A549 (cell line): ENCODE data around the gene OSBPL6. TPM values are rescaled to one million over a fixed set of nuclear protein-coding genes. Genes with fewer than 3 reads are reported as not detected.
"Not testable (repeated sequence)": the region's sequence is repeated elsewhere in the genome, so short reads cannot be mapped to it uniquely, and the experiment has no call there.

Experiments
- ATAC-seq, 2 experiments: fragments of 200-7000 bp in 1 of 2; fragments of >200 bp in 1 of 2; cut with Nextera tagmentation in 1 of 2; cut with Tn5 transposase in 1 of 2; 3 replicates each; pipeline versions ENCODE4 v1.8.0 to v1.9.1; 2018 to 2020; ENCODE audit warnings: mild to moderate bottlenecking in 1 of 2, moderate library complexity in 1 of 2
- CTCF ChIA-PET: fragments of 300-600 bp; sonication (Branson Sonifier 250); formaldehyde crosslinking; extraction: SDS; loops from one replicate; lab custom pipeline; 2021; ENCODE audit warnings: antibody characterized with exemption, inconsistent platforms; lab: Yijun Ruan, JAX
- POLR2A ChIA-PET: fragments of 350-600 bp; formaldehyde crosslinking; extraction: SDS; loops from one replicate; lab custom pipeline; 2021; ENCODE audit warnings: antibody characterized with exemption, inconsistent platforms; lab: Yijun Ruan, JAX
- DNase-seq, 2 experiments: peaks; one replicate each; pipeline versions ENCODE4 v3.0.0 to v3.0.0-alpha.2; 2011 to 2016; ENCODE audit warnings: low read depth in 1 of 2, low spot score in 1 of 2
- FAIRE-seq: peaks from 2 replicates; lab custom pipeline; 2011; peaks lifted over from hg19 to GRCh38; lab: Jason Lieb, UNC
- H3K27ac ChIP-seq, 2 experiments: fragments of >200 bp; sonication (Bioruptor Twin); formaldehyde crosslinking; 3 replicates each; pipeline ENCODE4 v1.5.1; 2016 to 2017
- H3K4me1 ChIP-seq: fragments of >200 bp; sonication (Bioruptor Twin); formaldehyde crosslinking; 3 replicates; pipeline ENCODE4 v1.6.1; 2016
- H3K4me2 ChIP-seq: fragments of >200 bp; sonication (Bioruptor Twin); formaldehyde crosslinking; 3 replicates; pipeline ENCODE4 v1.6.1; 2016
- H3K4me3 ChIP-seq: fragments of >200 bp; sonication (Bioruptor Twin); formaldehyde crosslinking; 3 replicates; pipeline ENCODE4 v1.5.1; 2016
- H3K9me3 ChIP-seq: fragments of >200 bp; sonication (Bioruptor Twin); formaldehyde crosslinking; 3 replicates; pipeline ENCODE4 v1.6.1; 2016
- CEBPB ChIP-seq, 2 experiments: fragments of >200 bp in 1 of 2; sonication (Bioruptor Twin) in 1 of 2; formaldehyde crosslinking in 1 of 2; IDR thresholded peaks; 2 replicates each; pipeline ENCODE4 v1.6.1; 2012 to 2016
- CHD4 ChIP-seq: fragments of 200-600 bp; sonication (generic); IDR thresholded peaks from 2 replicates; pipeline ENCODE4 v1.6.1; 2016; ENCODE audit warnings: antibody characterized with exemption, mild to moderate bottlenecking, borderline replicate concordance
- E2F6 ChIP-seq: IDR thresholded peaks from 2 replicates; pipeline ENCODE4 v1.6.1; 2012; ENCODE audit warnings: low read depth, borderline replicate concordance
- ESRRA ChIP-seq: fragments of 150-350 bp; IDR thresholded peaks from 2 replicates; pipeline ENCODE4 v1.6.1; 2014; ENCODE audit warnings: mild to moderate bottlenecking, low read length, borderline replicate concordance
- FOSL2 ChIP-seq, 2 experiments: fragments of 450-650 bp in 1 of 2; fragments of >200 bp in 1 of 2; sonication (Bioruptor Twin) in 1 of 2; formaldehyde crosslinking; IDR thresholded peaks; 2 replicates each; pipeline versions ENCODE4 v1.5.0 to v1.6.1; 2016 to 2020; ENCODE audit warnings: mild to moderate bottlenecking in 1 of 2, moderate library complexity in 1 of 2
- HOXB13 ChIP-seq: fragments of 250-450 bp; sonication (Bioruptor Pico); IDR thresholded peaks from 2 replicates; pipeline ENCODE4 v1.5.0; 2020; ENCODE audit warnings: low read depth, mild to moderate bottlenecking, moderate library complexity
- JUN ChIP-seq, 2 experiments: fragments of >200 bp; sonication (Bioruptor Twin); formaldehyde crosslinking; IDR thresholded peaks; 2 replicates in 1 of 2; 3 replicates in 1 of 2; pipeline ENCODE4 v1.6.1; 2016 to 2017
- KDM1A ChIP-seq: fragments of 200-600 bp; sonication (generic); IDR thresholded peaks from 2 replicates; pipeline ENCODE4 v1.6.1; 2016; ENCODE audit warnings: low read depth, mild to moderate bottlenecking
- MAX ChIP-seq: IDR thresholded peaks from 2 replicates; pipeline ENCODE4 v1.6.1; 2012
- NR3C1 ChIP-seq: fragments of >200 bp; sonication (Bioruptor Twin); formaldehyde crosslinking; IDR thresholded peaks from 3 replicates; pipeline ENCODE4 v1.6.1; 2017
- POLR2A ChIP-seq: IDR thresholded peaks from 2 replicates; pipeline ENCODE4 v1.6.1; 2012; ENCODE audit warnings: mild to moderate bottlenecking, low read length
- REST ChIP-seq: fragments of 200-600 bp; sonication (generic); IDR thresholded peaks from 2 replicates; pipeline ENCODE4 v1.6.1; 2016; ENCODE audit warnings: antibody characterized with exemption, mild to moderate bottlenecking, moderate library complexity
- ZC3H11A ChIP-seq: fragments of 450-650 bp; IDR thresholded peaks from 2 replicates; pipeline ENCODE4 v1.6.1; 2014; ENCODE audit warnings: antibody characterized with exemption, mild to moderate bottlenecking
- ZFP36 ChIP-seq: fragments of 450-650 bp; IDR thresholded peaks from 2 replicates; pipeline ENCODE4 v1.6.1; 2014; ENCODE audit warnings: borderline replicate concordance; ENCODE audit not compliant: partially characterized antibody
- ZSCAN20 ChIP-seq: fragments of 250-450 bp; sonication (Bioruptor Pico); IDR thresholded peaks from 2 replicates; pipeline ENCODE4 v1.8.0; 2022; ENCODE audit warnings: mild to moderate bottlenecking, moderate library complexity
- whole genome bisulfite sequencing: methylation state at CpG from one replicate; pipeline ENCODE4 v1.1.6; 2017; ENCODE audit errors: missing lambda C conversion rate; 5-methylcytosine and 5-hydroxymethylcytosine counted together
- polyA plus RNA-seq, 4 experiments: library from polyadenylated mRNA; depleted of rRNA in 3 of 4; stranded (reverse); fragments of >200 nt; fragmentation: RNase III in 1 of 4; extraction: RNeasy Plus Mini Kit Qiagen cat#74134 plus additional on column Dnase treatment in 1 of 4; gene quantifications; 2 replicates in 3 of 4; 3 replicates in 1 of 4; pipeline ENCODE4 v1.2.3, GENCODE V29; 2011 to 2017

OSBPL6 gene
- polyA plus RNA-seq, 2 of the 4 experiments (the other 2 are of a cell fraction) = 2.9 to 8.2 TPM

GRCh38 chr2:178409261-178409660 lies 214.9 kb downstream of the OSBPL6 start:
- no peak overlapping the region for H3K27ac ChIP-seq
- no peak overlapping the region for H3K4me3 ChIP-seq
- TF ChIP-seq E2F6 = no peak
- TF ChIP-seq JUN (IDR thresholded peaks at IDR 0.05) = no peak
- TF ChIP-seq KDM1A = no peak
- no peak for TF ChIP-seq ZC3H11A
- no peak for TF ChIP-seq ZSCAN20
- TF ChIP-seq ZFP36 = no peak
- TF ChIP-seq FOSL2 (IDR thresholded peaks at IDR 0.05) = no peak
- TF ChIP-seq FOSL2 (CRISPR knock-in tag; IDR thresholded peaks at IDR 0.05) = no peak
- TF ChIP-seq, all 56 proteins: peak for 0
- ChIA-PET CTCF (no interaction called here), POLR2A (no interaction called here)
- Histone ChIP-seq H3K4me1 (no peaks in the 10 kb centered on the region), H3K4me2 (no peak overlapping the region), H3K9me3 (no peaks in the 10 kb centered on the region)
- FAIRE-seq (no peak), DNase-seq (no peak), ATAC-seq (no peak)
- 56% methylated on average over 5 of the region's 5 CpGs for WGBS

GRCh38 chr2:178412047-178412446 lies 217.7 kb downstream of the OSBPL6 start:
- DNase-seq = no peak

GRCh38 chr2:178412453-178412852 lies 218.1 kb downstream of the OSBPL6 start:
- H3K4me2 ChIP-seq = peak overlapping the region; percentile 79
- CTCF ChIA-PET = interaction anchor here (1.5 to 5.9 kb wide), 5 partner anchors 14 to 300 kb away, joined by 5 to 138 read pairs (median 52); partner anchors contain the start of gene RBM45

More at GRCh38 chr2:178412047-178412446, 217.7 kb downstream of the OSBPL6 start:
- WGBS = 77% methylated on average over 3 of the region's 3 CpGs
- Histone ChIP-seq H3K4me1 (peaks cover 6% of the 10 kb centered on the region; the same call in 2 of the 3 replicates), H3K4me2 (no peak overlapping the region)
- ChIA-PET POLR2A (no interaction called here), CTCF (interaction anchor here (2.1 to 5.9 kb wide), 3 partner anchors 14 to 300 kb away, joined by 10 to 138 read pairs (median 60); partner anchors contain the start of gene RBM45)
- ATAC-seq (no peak), FAIRE-seq (no peak)
- no peak for TF ChIP-seq CHD4
- no peak for TF ChIP-seq POLR2A
- no peak for TF ChIP-seq ESRRA
- no peak for TF ChIP-seq HOXB13 (CRISPR knock-in tag)
- TF ChIP-seq REST = no peak
- no peak for TF ChIP-seq CEBPB (IDR thresholded peaks at IDR 0.05)
- TF ChIP-seq NR3C1 = no peak
- TF ChIP-seq MAX = no peak
- TF ChIP-seq ZFP36 = no peak
- TF ChIP-seq, all 56 proteins: peak for 0
- Histone ChIP-seq H3K27ac (no peak overlapping the region), H3K4me3 (no peak overlapping the region), H3K9me3 (no peaks in the 10 kb centered on the region)

More at GRCh38 chr2:178412453-178412852, 218.1 kb downstream of the OSBPL6 start:
- not testable (repeated sequence) for DNase-seq, FAIRE-seq, H3K9me3 ChIP-seq, ATAC-seq, H3K4me1 ChIP-seq, H3K4me3 ChIP-seq
- POLR2A ChIA-PET = interaction anchor here (0.6 to 1.8 kb wide), 2 partner anchors 118 to 218 kb away, joined by 4 to 5 read pairs; partner anchors contain the start of gene OSBPL6
- WGBS = 94% methylated on average over 8 of the region's 8 CpGs
- H3K27ac ChIP-seq = peak overlapping the region in 1 of 2 experiments; percentile 93; a peak in 1 of 6 replicates
